Lung (tissue), 12 donors: ENCODE measurements around the gene FKBP9. TPM values are rescaled to one million over a fixed set of nuclear protein-coding genes. Genes with fewer than 3 reads are reported as not detected.

Experiments
- ATAC-seq: fragments of 200-7000 bp; cut with Tn5 transposase; one replicate; pipeline ENCODE4 v1.9.1; 2020; ENCODE audit warnings: moderate number of reproducible peaks; ENCODE audit not compliant: insufficient read depth, low FRiP score
- DNase-seq, 3 donors: peaks; one replicate each; pipeline ENCODE4 v3.0.0-alpha.2; 2013 to 2017
- H3K27ac ChIP-seq, 2 donors: one replicate each; pipeline ENCODE4 v1.5.1; 2013; ENCODE audit warnings: mild to moderate bottlenecking in 2 of 2, moderate library complexity in 2 of 2, control low read depth in 1 of 2, inconsistent platforms in 1 of 2, low read depth in 1 of 2, low read length in 1 of 2
- H3K27me3 ChIP-seq, 3 donors: one replicate each; pipeline ENCODE4 v1.5.1; 2013; ENCODE audit warnings: low read length in 2 of 3; ENCODE audit not compliant: control insufficient read depth in 3 of 3, insufficient read depth in 3 of 3
- H3K36me3 ChIP-seq, 4 donors: one replicate each; pipeline ENCODE4 v1.5.1; 2013; ENCODE audit warnings: low read length in 4 of 4, mild to moderate bottlenecking in 1 of 4, moderate library complexity in 1 of 4; ENCODE audit not compliant: control insufficient read depth in 4 of 4, insufficient read depth in 4 of 4
- H3K4me1 ChIP-seq, 5 donors: one replicate each; pipeline ENCODE4 v1.5.1; 2013; ENCODE audit warnings: low read length in 5 of 5, mild to moderate bottlenecking in 2 of 5, moderate library complexity in 1 of 5; ENCODE audit not compliant: control insufficient read depth in 5 of 5, insufficient read depth in 5 of 5
- H3K4me3 ChIP-seq: one replicate; pipeline ENCODE4 v1.5.1; 2013; ENCODE audit warnings: mild to moderate bottlenecking, control low read depth, moderate library complexity
- H3K9ac ChIP-seq, 2 donors: one replicate each; pipeline ENCODE4 v1.5.1; 2013; ENCODE audit warnings: low read length in 2 of 2, control low read depth in 1 of 2; ENCODE audit not compliant: insufficient read depth in 1 of 2
- H3K9me3 ChIP-seq, 4 donors: one replicate each; pipeline ENCODE4 v1.5.1; 2013; ENCODE audit warnings: low read length in 3 of 4, mild to moderate bottlenecking in 1 of 4, moderate library complexity in 1 of 4; ENCODE audit not compliant: control insufficient read depth in 4 of 4, insufficient read depth in 3 of 4
- WGBS, 2 donors: extraction: QIAGEN DNeasy Blood & Tissue Kit; methylation state at CpG; one replicate each; pipeline ENCODE4 v1.1.7; 2013; 5-methylcytosine and 5-hydroxymethylcytosine counted together
- polyA plus RNA-seq, 2 donors: library from polyadenylated mRNA; stranded (reverse); fragments of 200-250 nt; gene quantifications; one replicate each; pipeline ENCODE4 v1.2.1, GENCODE V29; 2013
- total RNA-seq, 2 donors: library from RNA; depleted of rRNA in 1 of 2; stranded (reverse); fragments of >200 nt in 1 of 2; gene quantifications; one replicate each; pipeline ENCODE4 v1.2.1, GENCODE V29; 2014 to 2021
- TF ChIP-seq, protein P1 (sequence below): IDR thresholded peaks from 2 replicates; pipeline ENCODE4 v1.5.1; 2012; ENCODE audit warnings: mild to moderate bottlenecking; ENCODE audit errors: control extremely low read depth, extremely low read depth
- donor health status: control.
- donor health status: control.
- donor health status: Bipolar disorder and iron deficiency.
- donor health status: healthy.
- donor health status: DM: yes; HTN: yes; CAD: no.

The FKBP9 gene
- total and polyA plus RNA-seq, 4 donors: 24.2 to 118 (median 74.1) TPM

DNA sequence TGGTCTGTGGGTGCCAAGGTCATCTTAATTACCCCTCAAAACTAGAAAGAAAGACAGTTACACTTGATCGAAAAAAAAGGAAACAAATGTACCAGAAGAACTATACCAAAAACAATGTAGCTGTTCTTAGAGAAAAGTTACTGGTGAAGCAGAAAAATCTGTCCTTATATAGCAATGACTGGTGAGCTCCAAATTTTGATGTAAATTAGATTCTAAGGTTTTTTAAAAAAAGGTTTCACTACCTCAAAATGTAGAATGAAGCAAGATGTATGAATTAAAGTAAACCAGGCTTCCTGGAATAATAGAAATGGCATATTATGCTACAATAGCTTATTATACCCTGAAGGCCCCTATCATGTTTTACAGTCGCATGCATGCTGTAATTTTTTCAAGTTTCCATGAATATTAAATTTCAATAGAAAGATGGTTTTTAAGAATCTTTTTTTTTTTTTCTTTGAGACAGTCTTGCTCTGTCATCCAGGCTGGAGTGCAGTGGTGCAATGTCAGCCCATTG, 28.4 kb upstream of the FKBP9 start:
- ATAC-seq (no peak), DNase-seq (no peak)
- Histone ChIP-seq H3K4me1 (no peaks in the 10 kb centered on the region), H3K27ac (no peak overlapping the region), H3K36me3 (peaks cover 4 to 37% (median 16%) of the 10 kb centered on the region in 4 donors), H3K9ac (no peak overlapping the region), H3K9me3 (no peaks in the 10 kb centered on the region), H3K4me3 (no peak overlapping the region), H3K27me3 (no peaks in the 10 kb centered on the region)
- WGBS, 2 donors: 83 to 95% methylated on average over 2 of the region's 2 CpGs
- TF ChIP-seq, protein P1, sequence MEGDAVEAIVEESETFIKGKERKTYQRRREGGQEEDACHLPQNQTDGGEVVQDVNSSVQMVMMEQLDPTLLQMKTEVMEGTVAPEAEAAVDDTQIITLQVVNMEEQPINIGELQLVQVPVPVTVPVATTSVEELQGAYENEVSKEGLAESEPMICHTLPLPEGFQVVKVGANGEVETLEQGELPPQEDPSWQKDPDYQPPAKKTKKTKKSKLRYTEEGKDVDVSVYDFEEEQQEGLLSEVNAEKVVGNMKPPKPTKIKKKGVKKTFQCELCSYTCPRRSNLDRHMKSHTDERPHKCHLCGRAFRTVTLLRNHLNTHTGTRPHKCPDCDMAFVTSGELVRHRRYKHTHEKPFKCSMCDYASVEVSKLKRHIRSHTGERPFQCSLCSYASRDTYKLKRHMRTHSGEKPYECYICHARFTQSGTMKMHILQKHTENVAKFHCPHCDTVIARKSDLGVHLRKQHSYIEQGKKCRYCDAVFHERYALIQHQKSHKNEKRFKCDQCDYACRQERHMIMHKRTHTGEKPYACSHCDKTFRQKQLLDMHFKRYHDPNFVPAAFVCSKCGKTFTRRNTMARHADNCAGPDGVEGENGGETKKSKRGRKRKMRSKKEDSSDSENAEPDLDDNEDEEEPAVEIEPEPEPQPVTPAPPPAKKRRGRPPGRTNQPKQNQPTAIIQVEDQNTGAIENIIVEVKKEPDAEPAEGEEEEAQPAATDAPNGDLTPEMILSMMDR: no peak

DNA sequence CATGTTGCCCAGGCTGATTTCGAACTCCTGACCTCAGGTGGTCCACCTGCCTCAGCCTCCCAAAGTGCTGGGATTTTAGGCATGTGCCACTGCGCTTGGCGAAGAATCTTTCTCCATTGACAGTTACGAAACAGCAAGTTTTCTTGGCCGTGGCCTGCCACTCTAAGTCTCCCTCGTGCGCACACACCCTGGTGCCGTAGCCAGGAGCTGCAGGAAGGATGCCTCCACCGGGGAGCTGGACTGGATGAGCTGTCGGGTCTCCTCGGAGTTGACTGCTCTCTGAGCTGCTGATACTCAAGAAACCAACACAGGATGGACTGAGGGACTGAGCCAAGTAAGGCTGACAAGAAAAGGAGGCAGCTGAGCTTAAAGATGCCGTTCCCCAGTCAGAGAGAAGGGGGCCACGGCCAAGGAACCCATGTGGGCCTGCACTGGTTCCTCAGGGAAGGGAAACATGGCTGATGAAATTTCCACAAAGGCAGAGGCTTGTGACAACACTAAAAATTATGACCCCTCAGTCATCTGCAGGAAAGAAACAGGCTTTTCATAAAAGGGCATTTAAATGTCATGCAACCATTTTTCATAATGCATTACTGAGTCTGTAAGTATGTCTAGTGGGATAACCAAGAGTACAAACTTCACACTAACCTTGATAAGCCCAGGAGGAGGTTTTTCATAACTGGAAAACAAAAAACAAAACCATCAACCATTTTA, 27.7 kb upstream of the FKBP9 start:
- no peak overlapping the region for H3K4me3 ChIP-seq
- ATAC-seq: no peak

DNA sequence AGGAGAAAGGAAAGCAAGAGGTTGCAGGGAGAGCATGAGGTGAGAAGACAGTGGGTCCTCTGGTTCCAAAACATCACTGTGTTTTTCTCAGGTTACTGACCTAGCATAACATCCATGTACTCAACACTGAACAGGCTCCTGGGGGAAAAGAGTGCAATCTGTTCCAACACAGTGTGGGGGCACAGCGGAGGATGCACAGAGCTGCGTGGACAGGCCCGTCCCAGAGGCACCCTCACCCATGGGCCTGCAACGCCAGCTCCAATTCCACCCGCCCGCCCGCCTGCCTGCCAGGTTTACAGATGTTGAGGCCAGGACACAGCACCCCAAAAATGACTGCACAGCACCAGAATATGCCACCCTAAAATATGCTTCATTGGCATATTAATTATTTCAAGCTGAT, 26.9 kb upstream of the FKBP9 start:
- Histone ChIP-seq H3K9me3 (no peaks in the 10 kb centered on the region), H3K4me1 (no peaks in the 10 kb centered on the region), H3K9ac (no peak overlapping the region), H3K27me3 (no peaks in the 10 kb centered on the region), H3K4me3 (no peak overlapping the region), H3K27ac (no peak overlapping the region), H3K36me3 (peaks cover 4 to 31% (median 16%) of the 10 kb centered on the region in 4 donors)
- no peak for DNase-seq
- TF ChIP-seq, protein P1: no peak
- no peak for ATAC-seq
- 91 to 92% methylated on average over 7 of the region's 7 CpGs for WGBS, 2 donors

More for the DNA sequence above, 27.7 kb upstream of the FKBP9 start:
- WGBS, 2 donors: 87 to 89% methylated on average over 13 of the region's 13 CpGs
- H3K36me3 ChIP-seq: peaks cover 4 to 33% (median 16%) of the 10 kb centered on the region in 4 donors
- TF ChIP-seq, protein P1: no peak
- H3K4me1 ChIP-seq: no peaks in the 10 kb centered on the region
- no peak overlapping the region for H3K9ac ChIP-seq
- no peak for DNase-seq
- no peaks in the 10 kb centered on the region for H3K9me3 ChIP-seq
- H3K27me3 ChIP-seq: no peaks in the 10 kb centered on the region
- H3K27ac ChIP-seq: no peak overlapping the region
